Measurements from ENCODE around the gene ZNF860. TPM values are rescaled to one million over a fixed set of nuclear protein-coding genes. Genes with fewer than 3 reads are reported as not detected.

ZNF860 gene
- total RNA-seq, 1 experiment from 2014 or later = 8.9 TPM

DNA sequence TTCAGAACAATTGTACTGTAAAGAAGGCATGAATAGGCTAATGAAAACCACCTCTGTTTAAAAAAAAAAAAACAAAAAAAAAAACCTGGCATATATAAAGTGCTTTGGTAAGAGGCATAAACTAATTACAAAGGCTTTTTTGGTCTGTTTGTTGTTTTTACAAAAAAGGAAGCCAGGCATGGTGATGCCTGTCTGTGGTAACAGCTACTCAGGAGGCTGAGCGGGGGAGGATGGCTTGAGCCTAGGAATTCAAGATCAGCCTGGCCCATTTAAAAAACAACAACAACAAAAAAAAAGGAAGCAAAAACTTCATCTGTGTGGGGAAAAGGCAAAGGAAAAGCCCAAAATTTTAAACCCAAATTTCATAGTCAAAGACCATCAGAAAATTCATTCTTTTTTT lies 47.5 kb upstream of the ZNF860 start:
- ChIA-PET POLR2A (no interaction called here), CTCF (no interaction called here)
- Histone ChIP-seq H3K27ac (ENCODE audit: low read length) (no peak overlapping the region; the same call in 1 of the 2 replicates), H3K36me3 (ENCODE audit: control insufficient read depth, insufficient read depth, low read length) (no peaks in the 10 kb centered on the region), H3K27me3 (ENCODE audit: control insufficient read depth, insufficient read depth, low read length) (no peaks in the 10 kb centered on the region), H3K4me3 (ENCODE audit: low read depth in 2 of 2, low read length in 2 of 2) (no peak overlapping the region), H3K9me3 (ENCODE audit: control insufficient read depth, insufficient read depth, low read depth, low read length) (no peaks in the 10 kb centered on the region), H3K4me1 (ENCODE audit: control insufficient read depth, insufficient read depth, low read length) (peaks cover 24% of the 10 kb centered on the region)
- TF ChIP-seq SIN3A (IDR thresholded peaks at IDR 0.05; ENCODE audit: borderline replicate concordance, insufficient read depth, low read depth, low read length) = no peak
- TF ChIP-seq, protein P1, sequence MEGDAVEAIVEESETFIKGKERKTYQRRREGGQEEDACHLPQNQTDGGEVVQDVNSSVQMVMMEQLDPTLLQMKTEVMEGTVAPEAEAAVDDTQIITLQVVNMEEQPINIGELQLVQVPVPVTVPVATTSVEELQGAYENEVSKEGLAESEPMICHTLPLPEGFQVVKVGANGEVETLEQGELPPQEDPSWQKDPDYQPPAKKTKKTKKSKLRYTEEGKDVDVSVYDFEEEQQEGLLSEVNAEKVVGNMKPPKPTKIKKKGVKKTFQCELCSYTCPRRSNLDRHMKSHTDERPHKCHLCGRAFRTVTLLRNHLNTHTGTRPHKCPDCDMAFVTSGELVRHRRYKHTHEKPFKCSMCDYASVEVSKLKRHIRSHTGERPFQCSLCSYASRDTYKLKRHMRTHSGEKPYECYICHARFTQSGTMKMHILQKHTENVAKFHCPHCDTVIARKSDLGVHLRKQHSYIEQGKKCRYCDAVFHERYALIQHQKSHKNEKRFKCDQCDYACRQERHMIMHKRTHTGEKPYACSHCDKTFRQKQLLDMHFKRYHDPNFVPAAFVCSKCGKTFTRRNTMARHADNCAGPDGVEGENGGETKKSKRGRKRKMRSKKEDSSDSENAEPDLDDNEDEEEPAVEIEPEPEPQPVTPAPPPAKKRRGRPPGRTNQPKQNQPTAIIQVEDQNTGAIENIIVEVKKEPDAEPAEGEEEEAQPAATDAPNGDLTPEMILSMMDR (IDR thresholded peaks at IDR 0.05) = no peak
- TF ChIP-seq, protein P2, sequence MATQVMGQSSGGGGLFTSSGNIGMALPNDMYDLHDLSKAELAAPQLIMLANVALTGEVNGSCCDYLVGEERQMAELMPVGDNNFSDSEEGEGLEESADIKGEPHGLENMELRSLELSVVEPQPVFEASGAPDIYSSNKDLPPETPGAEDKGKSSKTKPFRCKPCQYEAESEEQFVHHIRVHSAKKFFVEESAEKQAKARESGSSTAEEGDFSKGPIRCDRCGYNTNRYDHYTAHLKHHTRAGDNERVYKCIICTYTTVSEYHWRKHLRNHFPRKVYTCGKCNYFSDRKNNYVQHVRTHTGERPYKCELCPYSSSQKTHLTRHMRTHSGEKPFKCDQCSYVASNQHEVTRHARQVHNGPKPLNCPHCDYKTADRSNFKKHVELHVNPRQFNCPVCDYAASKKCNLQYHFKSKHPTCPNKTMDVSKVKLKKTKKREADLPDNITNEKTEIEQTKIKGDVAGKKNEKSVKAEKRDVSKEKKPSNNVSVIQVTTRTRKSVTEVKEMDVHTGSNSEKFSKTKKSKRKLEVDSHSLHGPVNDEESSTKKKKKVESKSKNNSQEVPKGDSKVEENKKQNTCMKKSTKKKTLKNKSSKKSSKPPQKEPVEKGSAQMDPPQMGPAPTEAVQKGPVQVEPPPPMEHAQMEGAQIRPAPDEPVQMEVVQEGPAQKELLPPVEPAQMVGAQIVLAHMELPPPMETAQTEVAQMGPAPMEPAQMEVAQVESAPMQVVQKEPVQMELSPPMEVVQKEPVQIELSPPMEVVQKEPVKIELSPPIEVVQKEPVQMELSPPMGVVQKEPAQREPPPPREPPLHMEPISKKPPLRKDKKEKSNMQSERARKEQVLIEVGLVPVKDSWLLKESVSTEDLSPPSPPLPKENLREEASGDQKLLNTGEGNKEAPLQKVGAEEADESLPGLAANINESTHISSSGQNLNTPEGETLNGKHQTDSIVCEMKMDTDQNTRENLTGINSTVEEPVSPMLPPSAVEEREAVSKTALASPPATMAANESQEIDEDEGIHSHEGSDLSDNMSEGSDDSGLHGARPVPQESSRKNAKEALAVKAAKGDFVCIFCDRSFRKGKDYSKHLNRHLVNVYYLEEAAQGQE (IDR thresholded peaks at IDR 0.05; ENCODE audit: insufficient read depth in 1 of 2, low read depth in 2 of 2, low read length in 1 of 2) = no peak
- TF ChIP-seq TCF7L2 (IDR thresholded peaks at IDR 0.05; ENCODE audit: low read depth, low read length) = no peak
- no peak for TF ChIP-seq POLR2AphosphoS5 (IDR thresholded peaks at IDR 0.05; ENCODE audit: low read depth, low read length)
- in situ Hi-C loops (cut with HindIII; ENCODE audit: low pct_unique_long_range_greater_than_20kb, low sequenced_read_pairs) (no loop called here), intact Hi-C loops (cut with micrococcal nuclease; ENCODE audit: unreplicated experiment) (no loop called here)
- no TSS peak for BruUV-seq (replicated peaks)
- DNase-seq (ENCODE audit: low read depth, low spot score) (no peak), ATAC-seq (no peak)

DNA sequence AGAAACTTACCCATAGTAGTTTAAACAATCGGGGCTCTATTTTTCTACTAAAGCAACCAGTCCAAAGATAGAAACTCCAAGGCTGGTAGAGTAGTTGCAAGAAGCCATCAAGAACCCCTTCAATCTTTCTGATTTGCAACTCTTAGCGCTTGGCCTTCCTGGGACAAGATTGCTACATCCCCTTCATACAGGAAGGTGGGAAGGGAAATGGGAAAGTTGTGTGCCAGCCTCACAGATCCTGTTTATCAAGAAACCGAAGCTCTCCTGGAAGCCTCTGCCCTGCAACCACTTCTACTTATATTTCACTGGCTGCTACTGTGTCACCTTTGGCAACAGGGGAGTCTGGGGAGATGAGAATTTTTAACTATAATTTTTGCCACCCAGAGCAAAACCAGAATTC lies 46.7 kb upstream of the ZNF860 start:
- DNase-seq (ENCODE audit: low read depth, low spot score) (no peak), ATAC-seq (no peak)
- no TSS peak for BruUV-seq (replicated peaks)
- ChIA-PET POLR2A (interaction anchor here (0.7 kb wide), 1 partner anchor 35 kb away, joined by 3 read pairs; no protein-coding TSS in a partner anchor), CTCF (no interaction called here)
- Histone ChIP-seq H3K27me3 (ENCODE audit: control insufficient read depth, insufficient read depth, low read length) (no peaks in the 10 kb centered on the region), H3K4me1 (ENCODE audit: control insufficient read depth, insufficient read depth, low read length) (peaks cover 27% of the 10 kb centered on the region), H3K9me3 (ENCODE audit: control insufficient read depth, insufficient read depth, low read depth, low read length) (no peaks in the 10 kb centered on the region), H3K4me3 (ENCODE audit: low read depth in 2 of 2, low read length in 2 of 2) (no peak overlapping the region), H3K36me3 (ENCODE audit: control insufficient read depth, insufficient read depth, low read length) (no peaks in the 10 kb centered on the region), H3K27ac (ENCODE audit: low read length) (peak overlapping the region; percentile 59)
- TF ChIP-seq, protein P1 (IDR thresholded peaks at IDR 0.05) = no peak
- TF ChIP-seq POLR2AphosphoS5 (IDR thresholded peaks at IDR 0.05; ENCODE audit: low read depth, low read length) (no peak), SIN3A (IDR thresholded peaks at IDR 0.05; ENCODE audit: borderline replicate concordance, insufficient read depth, low read depth, low read length) (no peak), TCF7L2 (IDR thresholded peaks at IDR 0.05; ENCODE audit: low read depth, low read length) (no peak)
- TF ChIP-seq, protein P2 (IDR thresholded peaks at IDR 0.05; ENCODE audit: insufficient read depth in 1 of 2, low read depth in 2 of 2, low read length in 1 of 2) = no peak
- in situ Hi-C loops (cut with HindIII; ENCODE audit: low pct_unique_long_range_greater_than_20kb, low sequenced_read_pairs) (no loop called here), intact Hi-C loops (cut with micrococcal nuclease; ENCODE audit: unreplicated experiment) (no loop called here)

All from Panc1 (cell line).